ENCODE measurements around the gene SMIM36.
A peak's percentile ranks its signal among the peaks of the same experiment; 100 is the strongest.

Gene SMIM36

DNA sequence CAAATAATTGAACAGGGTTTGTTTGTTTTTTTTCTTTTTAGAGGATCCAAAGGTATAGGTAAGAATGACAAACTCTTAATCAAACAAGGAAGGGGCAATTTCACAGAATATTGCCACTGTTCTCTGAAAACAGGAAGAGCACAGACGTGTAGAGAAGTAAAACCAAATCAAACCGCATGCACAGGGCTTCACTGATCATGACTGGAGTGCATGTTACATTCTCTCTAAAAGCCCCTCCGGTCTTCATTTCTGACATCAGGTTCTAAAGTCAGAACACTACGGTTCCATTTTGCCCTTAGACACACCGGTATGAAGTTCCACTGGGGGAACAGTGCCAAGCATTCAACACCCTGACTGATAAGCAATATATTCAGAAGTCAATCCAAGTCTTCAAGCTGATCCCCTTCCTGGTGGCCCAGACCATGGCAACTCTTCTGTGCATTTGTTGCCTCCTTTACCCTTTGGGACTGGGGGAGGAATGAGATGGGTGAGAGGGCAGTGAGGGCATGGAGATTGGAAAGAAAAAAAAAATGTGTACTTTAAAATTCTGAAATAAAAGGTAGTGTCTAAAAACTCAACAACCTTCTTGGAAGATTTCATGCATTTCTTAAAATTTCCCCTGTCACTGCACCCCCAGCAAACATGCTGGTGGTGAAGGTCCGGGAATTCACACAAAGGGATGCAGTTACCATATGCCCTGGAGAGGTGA is 91.0 kb downstream of the SMIM36 start:
- Histone ChIP-seq H3K27me3 (replicated peaks; ENCODE audit: control insufficient read depth, insufficient read depth, low read length) (no peaks in the 10 kb centered on the region), H3K4me3 (replicated peaks; ENCODE audit: low read depth, low read length) (peak overlapping the region; percentile 97), H3K36me3 (ENCODE audit: control insufficient read depth, insufficient read depth, low read length) (no peaks in the 10 kb centered on the region; the same call in 1 of the 2 replicates)
- peak; percentile 53 for DNase-seq (ENCODE audit: extremely low read depth, insufficient read length)
- TF ChIP-seq CTCF (IDR thresholded peaks at IDR 0.05; ENCODE audit: insufficient read depth, low read length, poor library complexity, severe bottlenecking) = no peak

- no peak for DNase-seq (ENCODE audit: extremely low read depth, insufficient read length)
Observed at GRCh38 chr17:55418369-55419268, 92.6 kb downstream of the SMIM36 start.

GRCh38 chr17:55417411-55418268 is 93.6 kb downstream of the SMIM36 start:
- DNase-seq (ENCODE audit: extremely low read depth, insufficient read length) = no peak
- no peak for TF ChIP-seq CTCF (IDR thresholded peaks at IDR 0.05; ENCODE audit: insufficient read depth, low read length, poor library complexity, severe bottlenecking)
- H3K36me3 ChIP-seq (ENCODE audit: control insufficient read depth, insufficient read depth, low read length) = peaks cover 1% of the 10 kb centered on the region

More at GRCh38 chr17:55418369-55419268, 92.6 kb downstream of the SMIM36 start:
- Histone ChIP-seq H3K36me3 (ENCODE audit: control insufficient read depth, insufficient read depth, low read length) (no peaks in the 10 kb centered on the region; the same call in 1 of the 2 replicates), H3K4me3 (replicated peaks; ENCODE audit: low read depth, low read length) (peak overlapping the region; percentile 97; the same call in 1 of the 2 replicates), H3K27me3 (replicated peaks; ENCODE audit: control insufficient read depth, insufficient read depth, low read length) (no peaks in the 10 kb centered on the region)
- TF ChIP-seq CTCF (IDR thresholded peaks at IDR 0.05; ENCODE audit: insufficient read depth, low read length, poor library complexity, severe bottlenecking) = no peak

DNA sequence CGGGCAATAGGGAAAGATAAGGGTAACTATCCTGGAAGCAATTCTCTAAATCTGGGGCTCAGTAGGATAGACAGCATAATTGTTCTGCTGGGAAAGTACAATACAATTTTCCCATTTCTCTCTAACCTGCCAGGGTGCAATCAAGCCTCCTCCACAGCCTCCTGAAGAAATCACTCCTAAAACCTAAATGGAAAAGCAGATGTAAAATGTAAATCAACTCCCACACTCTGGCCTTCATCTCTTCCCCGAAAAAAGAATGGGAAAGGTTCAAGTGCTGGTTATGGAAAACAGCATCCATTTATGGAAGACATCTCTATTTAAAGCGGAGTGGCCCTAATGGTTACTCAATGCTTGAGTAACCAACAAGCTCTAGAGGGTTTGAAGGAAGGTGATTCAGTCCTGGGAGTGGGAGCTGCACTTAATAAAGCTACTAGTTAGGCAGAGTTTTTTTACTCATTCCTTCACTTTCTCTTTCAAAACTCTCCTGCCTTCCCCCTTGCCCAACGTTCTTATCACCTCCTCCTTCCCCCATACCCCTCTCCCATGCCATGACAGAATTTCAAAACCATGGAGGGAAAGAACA is 94.7 kb downstream of the SMIM36 start:
- peaks cover 1% of the 10 kb centered on the region for H3K36me3 ChIP-seq (ENCODE audit: control insufficient read depth, insufficient read depth, low read length)
- DNase-seq (ENCODE audit: extremely low read depth, insufficient read length) = no peak
- H3K4me3 ChIP-seq (replicated peaks; ENCODE audit: low read depth, low read length) = no peak overlapping the region
- TF ChIP-seq CTCF (IDR thresholded peaks at IDR 0.05; ENCODE audit: insufficient read depth, low read length, poor library complexity, severe bottlenecking) = no peak
- no peaks in the 10 kb centered on the region for H3K27me3 ChIP-seq (replicated peaks; ENCODE audit: control insufficient read depth, insufficient read depth, low read length)

More at GRCh38 chr17:55417411-55418268, 93.6 kb downstream of the SMIM36 start:
- Histone ChIP-seq H3K27me3 (replicated peaks; ENCODE audit: control insufficient read depth, insufficient read depth, low read length) (no peaks in the 10 kb centered on the region), H3K4me3 (replicated peaks; ENCODE audit: low read depth, low read length) (no peak overlapping the region)

GRCh38 chr17:55416000-55416399 is 95.3 kb downstream of the SMIM36 start:
- Histone ChIP-seq H3K27me3 (replicated peaks; ENCODE audit: control insufficient read depth, insufficient read depth, low read length) (no peaks in the 10 kb centered on the region), H3K36me3 (ENCODE audit: control insufficient read depth, insufficient read depth, low read length) (peaks cover 1% of the 10 kb centered on the region), H3K4me3 (replicated peaks; ENCODE audit: low read depth, low read length) (no peak overlapping the region)
- no peak for DNase-seq (ENCODE audit: extremely low read depth, insufficient read length)
- no peak for TF ChIP-seq CTCF (IDR thresholded peaks at IDR 0.05; ENCODE audit: insufficient read depth, low read length, poor library complexity, severe bottlenecking)
